GM12874 (cell line): ENCODE measurements around the gene ARPC1B.

Source experiments
- TF ChIP-seq, protein P1 (sequence below): IDR thresholded peaks from 2 replicates; pipeline ENCODE4 v1.5.1; 2011; ENCODE audit warnings: low read depth, mild to moderate bottlenecking, control low read depth, low read length, moderate library complexity; ENCODE audit not compliant: insufficient read depth

ARPC1B gene

DNA sequence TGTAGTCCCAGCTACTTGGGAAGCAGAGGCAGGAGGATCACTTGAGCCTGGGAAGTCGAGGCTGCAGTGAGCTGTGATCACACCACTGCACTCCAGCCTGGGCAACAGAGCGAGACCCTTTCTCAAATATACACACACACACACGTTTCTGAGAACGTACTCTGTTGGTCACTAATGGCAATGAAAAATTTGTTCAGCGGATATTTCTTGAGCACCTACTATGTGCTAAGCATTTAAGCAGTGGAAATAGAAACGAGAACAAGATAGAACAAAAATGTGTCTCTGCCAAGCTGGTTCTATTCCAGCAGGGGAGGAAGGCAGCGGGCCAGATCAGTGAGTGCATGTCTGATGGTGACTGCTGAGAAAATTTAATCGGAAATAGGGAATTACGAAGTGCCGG lies 8.7 kb downstream of the ARPC1B start:
- TF ChIP-seq, protein P1, sequence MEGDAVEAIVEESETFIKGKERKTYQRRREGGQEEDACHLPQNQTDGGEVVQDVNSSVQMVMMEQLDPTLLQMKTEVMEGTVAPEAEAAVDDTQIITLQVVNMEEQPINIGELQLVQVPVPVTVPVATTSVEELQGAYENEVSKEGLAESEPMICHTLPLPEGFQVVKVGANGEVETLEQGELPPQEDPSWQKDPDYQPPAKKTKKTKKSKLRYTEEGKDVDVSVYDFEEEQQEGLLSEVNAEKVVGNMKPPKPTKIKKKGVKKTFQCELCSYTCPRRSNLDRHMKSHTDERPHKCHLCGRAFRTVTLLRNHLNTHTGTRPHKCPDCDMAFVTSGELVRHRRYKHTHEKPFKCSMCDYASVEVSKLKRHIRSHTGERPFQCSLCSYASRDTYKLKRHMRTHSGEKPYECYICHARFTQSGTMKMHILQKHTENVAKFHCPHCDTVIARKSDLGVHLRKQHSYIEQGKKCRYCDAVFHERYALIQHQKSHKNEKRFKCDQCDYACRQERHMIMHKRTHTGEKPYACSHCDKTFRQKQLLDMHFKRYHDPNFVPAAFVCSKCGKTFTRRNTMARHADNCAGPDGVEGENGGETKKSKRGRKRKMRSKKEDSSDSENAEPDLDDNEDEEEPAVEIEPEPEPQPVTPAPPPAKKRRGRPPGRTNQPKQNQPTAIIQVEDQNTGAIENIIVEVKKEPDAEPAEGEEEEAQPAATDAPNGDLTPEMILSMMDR = no peak

DNA sequence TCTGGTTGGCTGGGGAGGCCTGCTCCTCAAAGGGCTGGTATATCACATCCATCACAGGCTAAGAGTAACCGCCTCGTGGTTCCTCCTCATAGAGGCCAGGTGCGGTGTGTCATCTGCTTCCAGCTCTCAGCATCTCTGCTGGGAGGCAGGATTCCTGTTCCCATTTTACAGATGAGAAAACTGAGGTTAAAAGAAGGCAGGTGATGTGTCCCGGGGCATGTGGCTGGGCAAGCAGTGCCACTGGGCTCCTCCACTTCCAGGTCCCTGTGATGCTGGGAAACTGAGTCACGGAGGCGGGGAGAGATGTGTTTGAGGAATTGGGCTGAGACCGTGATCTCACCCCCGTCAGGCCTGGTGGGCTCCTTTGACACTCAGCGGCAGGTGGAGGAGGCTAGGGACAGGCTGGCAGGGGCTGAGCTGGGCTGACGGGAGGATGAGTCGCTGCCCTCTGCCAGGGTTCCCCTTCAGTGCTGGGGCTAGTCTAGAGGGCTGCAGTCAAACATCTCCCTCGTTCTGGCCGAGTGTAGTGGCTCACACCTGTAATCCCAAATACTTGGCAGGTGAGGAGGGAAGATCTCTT lies 9.4 kb downstream of the ARPC1B start:
- TF ChIP-seq, protein P1 = no peak

DNA sequence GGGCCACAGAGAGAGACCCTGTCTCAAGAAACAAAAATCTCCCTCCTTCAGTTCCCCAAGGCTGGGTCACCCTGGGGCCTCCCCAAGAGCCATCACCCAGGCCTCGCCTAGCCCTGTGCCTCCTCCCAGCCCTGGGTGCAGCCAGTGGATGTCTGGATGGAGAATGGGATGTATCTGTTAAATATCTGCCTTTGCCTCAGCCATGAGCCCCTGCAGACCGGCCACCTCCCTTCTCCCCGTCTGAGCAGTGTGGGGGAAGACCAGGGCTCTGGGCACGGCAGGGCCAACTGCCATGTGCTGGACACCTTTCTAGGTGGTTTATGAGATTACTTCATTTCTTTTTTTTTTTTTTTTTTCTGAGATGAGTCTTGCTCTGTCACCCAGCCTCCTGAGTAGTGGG lies 10.0 kb downstream of the ARPC1B start:
- TF ChIP-seq, protein P1 = no peak

DNA sequence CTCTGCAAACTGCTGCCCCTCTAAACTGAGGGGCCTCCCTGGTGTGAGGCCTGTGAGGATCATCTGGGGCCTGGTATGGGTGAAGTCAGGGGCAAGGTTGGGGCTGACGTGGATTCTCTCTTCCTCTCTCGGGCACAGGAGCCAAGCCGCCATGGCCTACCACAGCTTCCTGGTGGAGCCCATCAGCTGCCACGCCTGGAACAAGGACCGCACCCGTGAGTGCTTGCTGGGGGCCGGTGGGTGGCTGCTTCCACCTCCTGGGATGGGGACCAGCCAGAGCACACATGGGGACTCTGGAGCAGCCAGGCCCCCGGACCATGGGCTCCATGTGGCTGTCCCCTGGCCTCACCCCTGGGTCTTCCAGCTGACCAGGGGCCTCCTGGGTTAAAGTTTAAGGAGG lies 11.0 kb downstream of the ARPC1B start:
- TF ChIP-seq, protein P1 = no peak

DNA sequence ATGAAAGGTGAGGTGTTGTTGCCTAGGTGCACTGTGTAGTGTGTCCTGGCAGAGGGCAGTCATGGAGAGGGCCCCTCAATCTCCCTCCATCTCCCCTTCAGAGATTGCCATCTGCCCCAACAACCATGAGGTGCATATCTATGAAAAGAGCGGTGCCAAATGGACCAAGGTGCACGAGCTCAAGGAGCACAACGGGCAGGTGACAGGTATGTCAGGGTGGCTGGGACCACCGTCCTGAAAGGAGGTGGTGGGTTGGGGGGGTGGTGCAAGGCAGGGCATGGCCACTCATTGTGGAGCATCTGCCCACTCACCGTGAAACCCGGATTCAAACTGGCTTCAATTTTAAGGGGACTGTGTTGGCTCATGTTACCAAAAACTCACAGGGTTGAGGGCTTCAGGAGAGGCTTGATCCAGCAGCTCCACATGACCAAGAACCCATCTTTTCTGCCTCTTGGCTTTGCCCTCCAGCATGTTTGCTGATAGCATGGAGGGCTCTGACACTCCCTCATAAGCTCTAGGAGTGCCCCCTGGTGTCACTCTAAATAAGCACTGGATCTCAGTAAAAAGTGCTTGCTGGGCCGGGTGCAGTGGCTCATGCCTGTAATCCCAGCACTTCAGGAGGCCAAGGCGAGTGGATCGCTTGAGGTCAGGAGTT lies 12.2 kb downstream of the ARPC1B start:
- TF ChIP-seq, protein P1 = peak; percentile 36; the same call in 1 of the 2 replicates

DNA sequence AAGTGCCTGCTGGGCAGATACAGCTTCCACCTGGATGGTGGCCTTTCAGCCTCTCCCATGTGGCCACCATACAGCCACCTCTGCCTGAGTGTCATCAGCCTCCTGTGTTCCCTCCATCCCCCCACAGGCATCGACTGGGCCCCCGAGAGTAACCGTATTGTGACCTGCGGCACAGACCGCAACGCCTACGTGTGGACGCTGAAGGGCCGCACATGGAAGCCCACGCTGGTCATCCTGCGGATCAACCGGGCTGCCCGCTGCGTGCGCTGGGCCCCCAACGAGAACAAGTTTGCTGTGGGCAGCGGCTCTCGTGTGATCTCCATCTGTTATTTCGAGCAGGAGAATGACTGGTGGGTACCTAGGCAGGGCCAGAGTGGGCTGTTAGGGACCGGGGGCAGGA lies 13.4 kb downstream of the ARPC1B start:
- TF ChIP-seq, protein P1 = no peak

DNA sequence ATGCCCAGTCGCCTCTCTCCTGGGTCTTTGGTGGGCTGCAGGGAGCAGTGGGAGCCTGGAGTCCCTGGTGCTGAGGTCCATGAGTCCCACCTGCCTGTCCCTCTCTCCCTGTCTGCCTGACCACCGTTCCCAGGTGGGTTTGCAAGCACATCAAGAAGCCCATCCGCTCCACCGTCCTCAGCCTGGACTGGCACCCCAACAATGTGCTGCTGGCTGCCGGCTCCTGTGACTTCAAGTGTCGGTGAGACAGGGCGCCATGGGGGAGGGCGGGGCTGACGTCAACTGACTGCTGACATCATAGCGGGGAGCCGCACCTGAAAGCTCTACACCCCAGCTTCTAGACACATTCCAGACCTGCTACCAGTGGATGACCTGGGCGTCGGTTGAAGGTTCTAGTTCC lies 15.2 kb downstream of the ARPC1B start:
- TF ChIP-seq, protein P1 = no peak
